A673 (cell line): ENCODE data around the gene LGR6.

Experiments
- CTCF ChIP-seq: fragments of 300-800, 200-600 bp; sonication (generic); conservative IDR thresholded peaks from 2 replicates; pipeline ENCODE4 v1.5.1; 2017; ENCODE audit warnings: low read depth, mild to moderate bottlenecking, antibody characterized with exemption, low read length, moderate library complexity, mixed read lengths
- EZH2 ChIP-seq: fragments of 200-600 bp; sonication (generic); IDR thresholded peaks from 2 replicates; pipeline ENCODE4 v1.6.1; 2017; ENCODE audit warnings: borderline replicate concordance, low read depth, mild to moderate bottlenecking, mixed read lengths, antibody characterized with exemption, low read length; ENCODE audit not compliant: poor library complexity, severe bottlenecking

GRCh38 chr1:202362212-202362611 is 168.6 kb downstream of the LGR6 start:
- TF ChIP-seq EZH2 (no peak), CTCF (no peak)
